Measurements from ENCODE around the gene CCDC61.

CCDC61 gene

GRCh38 chr19:45994998-45995714, at the start of gene CCDC61:
CCDC61 (plus strand) TSS chr19:45995467; CDS start chr19:46003019, 7,552 bp downstream.
- TF ChIP-seq EZH2phosphoT487 (IDR thresholded peaks at IDR 0.05; ENCODE audit: low read depth), result no peak
- no peak for TF ChIP-seq CTCF (IDR thresholded peaks at IDR 0.05; ENCODE audit: low read depth, low read length)
- no peak within 1 kb of the TSS for H3K27ac ChIP-seq (ENCODE audit: low read length)
- H3K9ac ChIP-seq (ENCODE audit: low read length), result peak within 1 kb of the TSS; percentile 82
- peaks cover 7% of the 10 kb centered on the region for H3K79me2 ChIP-seq (ENCODE audit: low read length)
- H3K4me3 ChIP-seq (ENCODE audit: low read length), result peak within 1 kb of the TSS; percentile 86
- 0 out of 2 replicates have a peak, but pooled peaks cover 3% of the 10 kb centered on the region for H3K27me3 ChIP-seq (ENCODE audit: low read depth, low read length)
- peak within 1 kb of the TSS; percentile 91 for H2AFZ ChIP-seq (ENCODE audit: low read depth, low read length)
- H3K9me3 ChIP-seq (ENCODE audit: insufficient read depth, low read length), result no peaks in the 10 kb centered on the region
- H3K36me3 ChIP-seq (replicated peaks; ENCODE audit: low read depth, low read length), result peaks cover 5% of the 10 kb centered on the region
- H3K4me2 ChIP-seq (ENCODE audit: low read length), result peak within 1 kb of the TSS; percentile 82
- H3K4me1 ChIP-seq (ENCODE audit: low read length), result peaks cover 7% of the 10 kb centered on the region
- H4K20me1 ChIP-seq (ENCODE audit: insufficient read depth, low read length), result no peaks in the 10 kb centered on the region

- Histone ChIP-seq H3K4me1 (ENCODE audit: low read length) (no peaks in the 10 kb centered on the region), H4K20me1 (ENCODE audit: insufficient read depth, low read length) (no peaks in the 10 kb centered on the region), H3K4me3 (ENCODE audit: low read length) (no peak overlapping the region), H3K27me3 (ENCODE audit: low read depth, low read length) (peaks cover 7% of the 10 kb centered on the region; the same call in 1 of the 2 replicates), H2AFZ (ENCODE audit: low read depth, low read length) (no peak overlapping the region), H3K36me3 (replicated peaks; ENCODE audit: low read depth, low read length) (no peaks in the 10 kb centered on the region), H3K79me2 (ENCODE audit: low read length) (no peaks in the 10 kb centered on the region), H3K27ac (ENCODE audit: low read length) (no peak overlapping the region), H3K4me2 (ENCODE audit: low read length) (no peak overlapping the region), H3K9me3 (ENCODE audit: insufficient read depth, low read length) (no peaks in the 10 kb centered on the region), H3K9ac (ENCODE audit: low read length) (no peak overlapping the region)
- no peak for TF ChIP-seq CTCF (IDR thresholded peaks at IDR 0.05; ENCODE audit: low read depth, low read length)
- TF ChIP-seq EZH2phosphoT487 (IDR thresholded peaks at IDR 0.05; ENCODE audit: low read depth), result no peak
Observed at GRCh38 chr19:45947926-45948325, 47.3 kb upstream of the CCDC61 start.

- TF ChIP-seq CTCF (IDR thresholded peaks at IDR 0.05; ENCODE audit: low read depth, low read length), result no peak
- no peak for TF ChIP-seq EZH2phosphoT487 (IDR thresholded peaks at IDR 0.05; ENCODE audit: low read depth)
- Histone ChIP-seq H2AFZ (ENCODE audit: low read depth, low read length) (no peak overlapping the region), H3K27ac (ENCODE audit: low read length) (no peak overlapping the region), H3K4me1 (ENCODE audit: low read length) (no peaks in the 10 kb centered on the region; the same call in 1 of the 2 replicates), H3K4me2 (ENCODE audit: low read length) (no peak overlapping the region), H3K79me2 (ENCODE audit: low read length) (no peaks in the 10 kb centered on the region), H3K9me3 (ENCODE audit: insufficient read depth, low read length) (no peaks in the 10 kb centered on the region), H3K4me3 (ENCODE audit: low read length) (no peak overlapping the region), H4K20me1 (ENCODE audit: insufficient read depth, low read length) (no peaks in the 10 kb centered on the region), H3K27me3 (ENCODE audit: low read depth, low read length) (peaks cover 3% of the 10 kb centered on the region; the same call in 1 of the 2 replicates), H3K9ac (ENCODE audit: low read length) (no peak overlapping the region), H3K36me3 (replicated peaks; ENCODE audit: low read depth, low read length) (no peaks in the 10 kb centered on the region)
Observed at GRCh38 chr19:45952341-45952685, 43.0 kb upstream of the CCDC61 start.

- Histone ChIP-seq H4K20me1 (ENCODE audit: insufficient read depth, low read length) (no peaks in the 10 kb centered on the region), H2AFZ (ENCODE audit: low read depth, low read length) (peak overlapping the region; percentile 81), H3K4me2 (ENCODE audit: low read length) (0 out of 2 replicates have a peak overlapping the region, but pooled peaks have one; percentile 6), H3K4me3 (ENCODE audit: low read length) (no peak overlapping the region), H3K9me3 (ENCODE audit: insufficient read depth, low read length) (no peaks in the 10 kb centered on the region), H3K79me2 (ENCODE audit: low read length) (no peaks in the 10 kb centered on the region), H3K9ac (ENCODE audit: low read length) (no peak overlapping the region), H3K36me3 (replicated peaks; ENCODE audit: low read depth, low read length) (no peaks in the 10 kb centered on the region), H3K27ac (ENCODE audit: low read length) (no peak overlapping the region), H3K4me1 (ENCODE audit: low read length) (no peaks in the 10 kb centered on the region; the same call in 1 of the 2 replicates), H3K27me3 (ENCODE audit: low read depth, low read length) (peaks cover 3% of the 10 kb centered on the region; the same call in 1 of the 2 replicates)
- TF ChIP-seq EZH2phosphoT487 (IDR thresholded peaks at IDR 0.05; ENCODE audit: low read depth), result no peak
- TF ChIP-seq CTCF (IDR thresholded peaks at IDR 0.05; ENCODE audit: low read depth, low read length), result no peak
Observed at GRCh38 chr19:45952686-45953505, 42.4 kb upstream of the CCDC61 start.

Measured in OCI-LY3 (cell line).